Mammary epithelial cell (primary cell): ENCODE data around the gene CCDC91.

Experiments
- CTCF ChIP-seq, 2 donors: IDR thresholded peaks in 1 of 2; conservative IDR thresholded peaks in 1 of 2; 2 replicates each; pipeline ENCODE4 v1.5.1; 2011 to 2012; ENCODE audit warnings: inconsistent platforms in 2 of 2, low read length in 2 of 2, mild to moderate bottlenecking in 2 of 2, control low read depth in 1 of 2, low read depth in 1 of 2; ENCODE audit not compliant: insufficient read depth in 1 of 2; ENCODE audit errors: extremely low read depth in 1 of 2
- EZH2 ChIP-seq: IDR thresholded peaks from 2 replicates; pipeline ENCODE4 v1.6.1; 2012; ENCODE audit warnings: low read length, inconsistent platforms, borderline replicate concordance

DNA sequence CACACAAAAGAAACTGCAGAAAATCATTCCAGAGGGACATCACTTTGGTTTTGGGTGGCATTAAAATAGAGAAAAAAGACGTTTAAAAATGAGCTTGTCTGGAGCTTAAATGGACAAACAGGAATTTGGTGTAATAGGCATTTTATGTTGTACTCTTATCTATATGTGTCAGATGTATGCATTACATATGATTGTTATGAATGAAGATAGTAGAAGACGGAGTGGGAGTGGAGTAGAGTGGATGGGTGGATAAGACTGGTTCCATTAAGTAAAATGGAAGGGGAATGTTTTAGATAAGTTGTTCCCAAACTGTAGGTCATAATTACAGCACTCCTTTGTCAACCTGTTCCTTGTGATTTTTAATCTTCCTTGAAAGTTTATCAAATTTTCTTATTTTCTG, 1.9 kb downstream of the CCDC91 start:
- TF ChIP-seq CTCF (conservative IDR thresholded peaks at IDR 0.05 in 1 of 2, IDR thresholded peaks at IDR 0.05 in 1 of 2; ENCODE audit: extremely low read depth in 1 of 2, insufficient read depth in 1 of 2, low read depth in 1 of 2, low read length in 2 of 2) (no peak), EZH2 (no peak)
